Measurements from ENCODE around the gene GPR75. TPM values are rescaled to one million over a fixed set of nuclear protein-coding genes. Genes with fewer than 3 reads are reported as not detected.

The GPR75 gene
- total RNA-seq, 1 experiment from 2014 or later, result 5.3 TPM

GRCh38 chr2:53865962-53866361 lies 6.2 kb upstream of the GPR75 start:
- no CpG with 5 or more reads among the region's 5 CpGs for WGBS (ENCODE audit: extremely low coverage, insufficient read length, low lambda C conversion rate)
- no peak overlapping the region for H3K23ac ChIP-seq (ENCODE audit: insufficient read length, low read depth, low read length)
- no peaks in the 10 kb centered on the region for H3K79me2 ChIP-seq (ENCODE audit: insufficient read depth, low read length)
- H3K9ac ChIP-seq (ENCODE audit: extremely low read depth, insufficient read length, low read length), result no peak overlapping the region
- H3K18ac ChIP-seq (ENCODE audit: insufficient read length, low read depth, low read length), result no peak overlapping the region
- no peak overlapping the region for H3K4me2 ChIP-seq (ENCODE audit: insufficient read depth, insufficient read length, low read length)
- no peak overlapping the region for H4K8ac ChIP-seq (replicated peaks; ENCODE audit: insufficient read length, low read depth, low read length)
- Mint-ChIP-seq H3K9me3 (no peaks in the 10 kb centered on the region), H3K27ac (0 out of 7 replicates have a peak overlapping the region, but pooled peaks of 1 of the 3 experiments have one; percentile 46), H3K4me3 (no peak overlapping the region), H3K27me3 (ENCODE audit: low read depth) (no peaks in the 10 kb centered on the region), H3K4me1 (no peaks in the 10 kb centered on the region), H3K36me3 (ENCODE audit: insufficient read depth in 1 of 3, low read depth in 3 of 3) (peaks cover 22 to 41% (median 36%) of the 10 kb centered on the region in 3 experiments; a peak in 6 of 7 replicates)
- no peak overlapping the region for H3K4ac ChIP-seq (ENCODE audit: low read depth, low read length)
- H3K14ac ChIP-seq (ENCODE audit: insufficient read depth, low read length), result no peak overlapping the region
- no peak overlapping the region for H3K27ac ChIP-seq (ENCODE audit: insufficient read length, low read depth, low read length)
- H2BK5ac ChIP-seq (ENCODE audit: insufficient read length, low read length), result no peak overlapping the region
- H3K9me3 ChIP-seq (ENCODE audit: control insufficient read depth, low read depth, low read length), result no peaks in the 10 kb centered on the region
- TF ChIP-seq, protein P1, sequence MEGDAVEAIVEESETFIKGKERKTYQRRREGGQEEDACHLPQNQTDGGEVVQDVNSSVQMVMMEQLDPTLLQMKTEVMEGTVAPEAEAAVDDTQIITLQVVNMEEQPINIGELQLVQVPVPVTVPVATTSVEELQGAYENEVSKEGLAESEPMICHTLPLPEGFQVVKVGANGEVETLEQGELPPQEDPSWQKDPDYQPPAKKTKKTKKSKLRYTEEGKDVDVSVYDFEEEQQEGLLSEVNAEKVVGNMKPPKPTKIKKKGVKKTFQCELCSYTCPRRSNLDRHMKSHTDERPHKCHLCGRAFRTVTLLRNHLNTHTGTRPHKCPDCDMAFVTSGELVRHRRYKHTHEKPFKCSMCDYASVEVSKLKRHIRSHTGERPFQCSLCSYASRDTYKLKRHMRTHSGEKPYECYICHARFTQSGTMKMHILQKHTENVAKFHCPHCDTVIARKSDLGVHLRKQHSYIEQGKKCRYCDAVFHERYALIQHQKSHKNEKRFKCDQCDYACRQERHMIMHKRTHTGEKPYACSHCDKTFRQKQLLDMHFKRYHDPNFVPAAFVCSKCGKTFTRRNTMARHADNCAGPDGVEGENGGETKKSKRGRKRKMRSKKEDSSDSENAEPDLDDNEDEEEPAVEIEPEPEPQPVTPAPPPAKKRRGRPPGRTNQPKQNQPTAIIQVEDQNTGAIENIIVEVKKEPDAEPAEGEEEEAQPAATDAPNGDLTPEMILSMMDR (conservative IDR thresholded peaks at IDR 0.05), result no peak
- no peak overlapping the region for H3T11ph ChIP-seq (ENCODE audit: low read length)
- no peak overlapping the region for H2AK5ac ChIP-seq (ENCODE audit: insufficient read length, low read length)
- H3K23me2 ChIP-seq (ENCODE audit: insufficient read length, low read depth, low read length, poor library complexity, severe bottlenecking), result no peaks in the 10 kb centered on the region
- no peak overlapping the region for H4K91ac ChIP-seq (ENCODE audit: insufficient read length, low read depth, low read length)
- H2BK12ac ChIP-seq (ENCODE audit: insufficient read length, low read depth, low read length), result no peak overlapping the region
- H2BK20ac ChIP-seq (ENCODE audit: low read depth, low read length, poor library complexity, severe bottlenecking), result no peak overlapping the region
- H2BK15ac ChIP-seq (ENCODE audit: low read depth, low read length), result no peak overlapping the region
- no peaks in the 10 kb centered on the region for H3K4me1 ChIP-seq (ENCODE audit: insufficient read depth, low read length)
- no peaks in the 10 kb centered on the region for H3K79me1 ChIP-seq (ENCODE audit: insufficient read depth, low read depth, low read length, poor library complexity, severe bottlenecking)
- no peak overlapping the region for H4K5ac ChIP-seq (ENCODE audit: insufficient read length, low read depth, low read length)
- no peak overlapping the region for H3K56ac ChIP-seq (ENCODE audit: insufficient read length, low read depth, low read length)
- no peaks in the 10 kb centered on the region; the same call in 1 of the 2 replicates for H3K27me3 ChIP-seq (ENCODE audit: insufficient read depth, low read length)
- H4K20me1 ChIP-seq (ENCODE audit: control insufficient read depth, insufficient read depth, insufficient read length), result no peaks in the 10 kb centered on the region
- no peak overlapping the region for H2AFZ ChIP-seq (ENCODE audit: low read length)
- no peak for DNase-seq
- H2BK120ac ChIP-seq (ENCODE audit: low read depth, low read length, poor library complexity, severe bottlenecking), result no peak overlapping the region
